ENCODE measurements around the gene JHY.

JHY gene

GRCh38 chr11:122882189-122882856 is at the start of gene JHY:
Gene JHY, plus strand, starts transcription at chr11:122882759. Its CDS starts 3,091 bp downstream, at chr11:122885850.
- peaks cover 2% of the 10 kb centered on the region; the same call in 1 of the 2 replicates for H3K27me3 ChIP-seq (ENCODE audit: control insufficient read depth, insufficient read depth, low read length)
- no peak for DNase-seq (ENCODE audit: low read depth, low spot score)
- no peak within 1 kb of the TSS for H3K27ac ChIP-seq (ENCODE audit: low read length)
- no peaks in the 10 kb centered on the region for H3K9me3 ChIP-seq (ENCODE audit: control insufficient read depth, insufficient read depth, low read length)
- H3K4me3 ChIP-seq (ENCODE audit: low read length): peak within 1 kb of the TSS; percentile 64; the same call in 1 of the 2 replicates
- peaks cover 2% of the 10 kb centered on the region; the same call in 1 of the 2 replicates for H3K4me1 ChIP-seq (ENCODE audit: control insufficient read depth, insufficient read depth, low read length)
- no peaks in the 10 kb centered on the region for H3K36me3 ChIP-seq (ENCODE audit: control insufficient read depth, insufficient read depth, low read length)
- no CpG with 5 or more reads among the region's 39 CpGs for WGBS (ENCODE audit: insufficient coverage, insufficient read length)

- Histone ChIP-seq H3K36me3 (ENCODE audit: control insufficient read depth, insufficient read depth, low read length) (no peaks in the 10 kb centered on the region), H3K4me1 (ENCODE audit: control insufficient read depth, insufficient read depth, low read length) (peaks cover 2% of the 10 kb centered on the region; the same call in 1 of the 2 replicates), H3K27ac (ENCODE audit: low read length) (no peak overlapping the region), H3K27me3 (ENCODE audit: control insufficient read depth, insufficient read depth, low read length) (no peaks in the 10 kb centered on the region), H3K9me3 (ENCODE audit: control insufficient read depth, insufficient read depth, low read length) (no peaks in the 10 kb centered on the region), H3K4me3 (ENCODE audit: low read length) (no peak overlapping the region)
- WGBS (ENCODE audit: insufficient coverage, insufficient read length): no CpG with 5 or more reads among the region's 7 CpGs
- no peak for DNase-seq (ENCODE audit: low read depth, low spot score)
Measured at GRCh38 chr11:122833846-122834464, 48.6 kb upstream of the JHY start.

GRCh38 chr11:122836916-122837315 is 45.6 kb upstream of the JHY start:
- no peak overlapping the region for H3K27ac ChIP-seq (ENCODE audit: low read length)

GRCh38 chr11:122837528-122838346 is 44.8 kb upstream of the JHY start:
- Histone ChIP-seq H3K27me3 (ENCODE audit: control insufficient read depth, insufficient read depth, low read length) (no peaks in the 10 kb centered on the region), H3K4me1 (ENCODE audit: control insufficient read depth, insufficient read depth, low read length) (peaks cover 2% of the 10 kb centered on the region; the same call in 1 of the 2 replicates), H3K36me3 (ENCODE audit: control insufficient read depth, insufficient read depth, low read length) (no peaks in the 10 kb centered on the region), H3K27ac (ENCODE audit: low read length) (no peak overlapping the region), H3K9me3 (ENCODE audit: control insufficient read depth, insufficient read depth, low read length) (no peaks in the 10 kb centered on the region), H3K4me3 (ENCODE audit: low read length) (no peak overlapping the region)
- DNase-seq (ENCODE audit: low read depth, low spot score): no peak
- 90% methylated on average over 1 of the region's 4 CpGs for WGBS (ENCODE audit: insufficient coverage, insufficient read length)

More at GRCh38 chr11:122836916-122837315, 45.6 kb upstream of the JHY start:
- no peaks in the 10 kb centered on the region for H3K36me3 ChIP-seq (ENCODE audit: control insufficient read depth, insufficient read depth, low read length)
- no peaks in the 10 kb centered on the region for H3K9me3 ChIP-seq (ENCODE audit: control insufficient read depth, insufficient read depth, low read length)
- H3K27me3 ChIP-seq (ENCODE audit: control insufficient read depth, insufficient read depth, low read length): no peaks in the 10 kb centered on the region
- no peak for DNase-seq (ENCODE audit: low read depth, low spot score)
- H3K4me1 ChIP-seq (ENCODE audit: control insufficient read depth, insufficient read depth, low read length): peaks cover 2% of the 10 kb centered on the region; the same call in 1 of the 2 replicates
- no peak overlapping the region for H3K4me3 ChIP-seq (ENCODE audit: low read length)

GRCh38 chr11:122843281-122844141 is 39.0 kb upstream of the JHY start:
- H3K36me3 ChIP-seq (ENCODE audit: control insufficient read depth, insufficient read depth, low read length): no peaks in the 10 kb centered on the region
- WGBS (ENCODE audit: insufficient coverage, insufficient read length): no CpG with 5 or more reads among the region's 10 CpGs

GRCh38 chr11:122847466-122847865 is 35.1 kb upstream of the JHY start:
- Histone ChIP-seq H3K9me3 (ENCODE audit: control insufficient read depth, insufficient read depth, low read length) (no peaks in the 10 kb centered on the region), H3K4me1 (ENCODE audit: control insufficient read depth, insufficient read depth, low read length) (peaks cover 2% of the 10 kb centered on the region; the same call in 1 of the 2 replicates), H3K4me3 (ENCODE audit: low read length) (no peak overlapping the region), H3K27ac (ENCODE audit: low read length) (no peak overlapping the region), H3K36me3 (ENCODE audit: control insufficient read depth, insufficient read depth, low read length) (no peaks in the 10 kb centered on the region), H3K27me3 (ENCODE audit: control insufficient read depth, insufficient read depth, low read length) (no peaks in the 10 kb centered on the region)
- DNase-seq (ENCODE audit: low read depth, low spot score): no peak
- WGBS (ENCODE audit: insufficient coverage, insufficient read length): no CpG with 5 or more reads among the region's 1 CpG

More at GRCh38 chr11:122843281-122844141, 39.0 kb upstream of the JHY start:
- Histone ChIP-seq H3K4me1 (ENCODE audit: control insufficient read depth, insufficient read depth, low read length) (no peaks in the 10 kb centered on the region), H3K4me3 (ENCODE audit: low read length) (no peak overlapping the region), H3K9me3 (ENCODE audit: control insufficient read depth, insufficient read depth, low read length) (no peaks in the 10 kb centered on the region), H3K27me3 (ENCODE audit: control insufficient read depth, insufficient read depth, low read length) (no peaks in the 10 kb centered on the region), H3K27ac (ENCODE audit: low read length) (no peak overlapping the region)
- DNase-seq (ENCODE audit: low read depth, low spot score): no peak

- DNase-seq (ENCODE audit: low read depth, low spot score): no peak
- H3K9me3 ChIP-seq (ENCODE audit: control insufficient read depth, insufficient read depth, low read length): no peaks in the 10 kb centered on the region
- H3K4me1 ChIP-seq (ENCODE audit: control insufficient read depth, insufficient read depth, low read length): peaks cover 2% of the 10 kb centered on the region; the same call in 1 of the 2 replicates
- no peaks in the 10 kb centered on the region for H3K36me3 ChIP-seq (ENCODE audit: control insufficient read depth, insufficient read depth, low read length)
- no peak overlapping the region for H3K4me3 ChIP-seq (ENCODE audit: low read length)
- H3K27me3 ChIP-seq (ENCODE audit: control insufficient read depth, insufficient read depth, low read length): no peaks in the 10 kb centered on the region
- no peak overlapping the region for H3K27ac ChIP-seq (ENCODE audit: low read length)
- no CpG with 5 or more reads among the region's 1 CpG for WGBS (ENCODE audit: insufficient coverage, insufficient read length)
Measured at GRCh38 chr11:122848186-122848585, 34.4 kb upstream of the JHY start.

- Histone ChIP-seq H3K27ac (ENCODE audit: low read length) (no peak overlapping the region), H3K4me1 (ENCODE audit: control insufficient read depth, insufficient read depth, low read length) (peaks cover 2% of the 10 kb centered on the region; the same call in 1 of the 2 replicates), H3K4me3 (ENCODE audit: low read length) (no peak overlapping the region), H3K27me3 (ENCODE audit: control insufficient read depth, insufficient read depth, low read length) (no peaks in the 10 kb centered on the region), H3K36me3 (ENCODE audit: control insufficient read depth, insufficient read depth, low read length) (no peaks in the 10 kb centered on the region), H3K9me3 (ENCODE audit: control insufficient read depth, insufficient read depth, low read length) (no peaks in the 10 kb centered on the region)
- DNase-seq (ENCODE audit: low read depth, low spot score): no peak
- no CpG with 5 or more reads among the region's 7 CpGs for WGBS (ENCODE audit: insufficient coverage, insufficient read length)
Measured at GRCh38 chr11:122850076-122850631, 32.4 kb upstream of the JHY start.

GRCh38 chr11:122851366-122851966 is 31.1 kb upstream of the JHY start:
- no CpG with 5 or more reads among the region's 12 CpGs for WGBS (ENCODE audit: insufficient coverage, insufficient read length)
- Histone ChIP-seq H3K4me1 (ENCODE audit: control insufficient read depth, insufficient read depth, low read length) (peaks cover 2% of the 10 kb centered on the region; the same call in 1 of the 2 replicates), H3K36me3 (ENCODE audit: control insufficient read depth, insufficient read depth, low read length) (no peaks in the 10 kb centered on the region), H3K27me3 (ENCODE audit: control insufficient read depth, insufficient read depth, low read length) (no peaks in the 10 kb centered on the region), H3K9me3 (ENCODE audit: control insufficient read depth, insufficient read depth, low read length) (no peaks in the 10 kb centered on the region), H3K4me3 (ENCODE audit: low read length) (no peak overlapping the region), H3K27ac (ENCODE audit: low read length) (no peak overlapping the region)
- DNase-seq (ENCODE audit: low read depth, low spot score): no peak

Measured in iPS DF 6.9 (cell line).